Kidney epithelial cell (primary cell): Measurements from ENCODE around the gene TKT. TPM values are rescaled to one million over a fixed set of nuclear protein-coding genes. Genes with fewer than 3 reads are reported as not detected.
"Not testable (repeated sequence)": the region's sequence is repeated elsewhere in the genome, so short reads cannot be mapped to it uniquely, and the experiment has no call there.

ENCODE experiments used
- DNase-seq: peaks from one replicate; pipeline ENCODE4 v3.0.0-alpha.2; 2010; ENCODE audit warnings: low read depth
- H3K27me3 ChIP-seq: 2 replicates; pipeline ENCODE4 v1.6.0; 2011; ENCODE audit warnings: low read length; ENCODE audit not compliant: control insufficient read depth, insufficient read depth
- H3K36me3 ChIP-seq: 2 replicates; pipeline ENCODE4 v1.5.1; 2011; ENCODE audit warnings: low read length; ENCODE audit not compliant: control insufficient read depth, insufficient read depth
- H3K4me3 ChIP-seq: 2 replicates; pipeline ENCODE4 v1.5.1; 2011; ENCODE audit warnings: low read depth, mild to moderate bottlenecking, control low read depth, low read length
- total RNA-seq: library from RNA; depleted of rRNA; stranded (reverse); fragments of >200 nt; gene quantifications from 2 replicates; pipeline ENCODE4 v1.2.3, GENCODE V29; 2015
- TF ChIP-seq, protein P1 (sequence below): IDR thresholded peaks from 2 replicates; pipeline ENCODE4 v1.5.1; 2011; ENCODE audit warnings: mild to moderate bottlenecking, moderate library complexity, low read length, control low read depth, inconsistent platforms; ENCODE audit not compliant: insufficient read depth, poor library complexity, severe bottlenecking

The TKT gene, protein sequence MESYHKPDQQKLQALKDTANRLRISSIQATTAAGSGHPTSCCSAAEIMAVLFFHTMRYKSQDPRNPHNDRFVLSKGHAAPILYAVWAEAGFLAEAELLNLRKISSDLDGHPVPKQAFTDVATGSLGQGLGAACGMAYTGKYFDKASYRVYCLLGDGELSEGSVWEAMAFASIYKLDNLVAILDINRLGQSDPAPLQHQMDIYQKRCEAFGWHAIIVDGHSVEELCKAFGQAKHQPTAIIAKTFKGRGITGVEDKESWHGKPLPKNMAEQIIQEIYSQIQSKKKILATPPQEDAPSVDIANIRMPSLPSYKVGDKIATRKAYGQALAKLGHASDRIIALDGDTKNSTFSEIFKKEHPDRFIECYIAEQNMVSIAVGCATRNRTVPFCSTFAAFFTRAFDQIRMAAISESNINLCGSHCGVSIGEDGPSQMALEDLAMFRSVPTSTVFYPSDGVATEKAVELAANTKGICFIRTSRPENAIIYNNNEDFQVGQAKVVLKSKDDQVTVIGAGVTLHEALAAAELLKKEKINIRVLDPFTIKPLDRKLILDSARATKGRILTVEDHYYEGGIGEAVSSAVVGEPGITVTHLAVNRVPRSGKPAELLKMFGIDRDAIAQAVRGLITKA
- 368 and 373 TPM in 2 replicates for total RNA-seq

DNA sequence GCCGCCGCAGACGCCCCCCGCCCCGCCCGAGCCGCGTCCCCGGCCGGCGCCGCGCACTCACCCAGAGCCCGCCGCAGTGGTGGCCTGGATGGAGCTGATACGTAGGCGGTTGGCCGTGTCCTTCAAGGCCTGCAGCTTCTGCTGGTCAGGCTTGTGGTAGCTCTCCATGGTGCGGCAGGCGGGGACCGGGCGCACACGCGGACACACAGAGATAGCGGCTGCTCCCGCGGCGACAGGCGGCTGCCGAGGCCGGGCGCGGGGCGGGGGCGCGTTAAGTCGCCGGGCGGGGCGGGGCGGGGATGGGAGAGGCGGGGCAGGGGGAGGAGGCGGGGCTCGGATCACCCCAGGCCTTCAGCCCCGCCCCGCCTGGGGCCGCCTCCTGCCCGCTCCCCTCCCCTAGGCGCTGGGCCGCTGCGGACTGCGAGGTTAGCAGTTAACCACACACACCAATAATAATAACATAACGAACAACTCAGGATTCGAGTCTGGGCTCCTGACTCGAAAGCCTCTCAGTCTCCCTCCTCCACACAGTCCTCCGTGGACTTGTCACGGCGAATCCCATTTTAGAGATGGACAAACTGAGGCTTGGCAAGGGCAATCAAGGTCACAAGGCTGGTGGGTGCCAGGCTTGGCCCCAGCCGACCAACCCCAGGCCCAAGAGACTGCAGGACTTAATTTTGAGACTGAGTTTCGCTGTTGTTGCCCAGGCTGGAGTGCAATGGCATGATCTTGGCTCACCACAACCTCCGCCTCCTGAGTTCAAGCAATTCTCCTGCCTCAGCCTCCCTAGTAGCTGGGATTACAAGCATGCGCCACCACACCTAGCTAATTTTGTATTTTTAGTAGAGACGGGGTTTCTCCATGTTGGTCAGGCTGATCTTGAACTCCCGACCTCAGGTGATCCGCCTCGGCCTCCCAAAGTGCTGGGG is at the start of gene TKT:
TKT (minus strand) TSS at position 248 of the 929 bp plus-strand sequence; CDS start at position 168, 80 bp downstream.
- peak; percentile 43 for DNase-seq
- TF ChIP-seq, protein P1, sequence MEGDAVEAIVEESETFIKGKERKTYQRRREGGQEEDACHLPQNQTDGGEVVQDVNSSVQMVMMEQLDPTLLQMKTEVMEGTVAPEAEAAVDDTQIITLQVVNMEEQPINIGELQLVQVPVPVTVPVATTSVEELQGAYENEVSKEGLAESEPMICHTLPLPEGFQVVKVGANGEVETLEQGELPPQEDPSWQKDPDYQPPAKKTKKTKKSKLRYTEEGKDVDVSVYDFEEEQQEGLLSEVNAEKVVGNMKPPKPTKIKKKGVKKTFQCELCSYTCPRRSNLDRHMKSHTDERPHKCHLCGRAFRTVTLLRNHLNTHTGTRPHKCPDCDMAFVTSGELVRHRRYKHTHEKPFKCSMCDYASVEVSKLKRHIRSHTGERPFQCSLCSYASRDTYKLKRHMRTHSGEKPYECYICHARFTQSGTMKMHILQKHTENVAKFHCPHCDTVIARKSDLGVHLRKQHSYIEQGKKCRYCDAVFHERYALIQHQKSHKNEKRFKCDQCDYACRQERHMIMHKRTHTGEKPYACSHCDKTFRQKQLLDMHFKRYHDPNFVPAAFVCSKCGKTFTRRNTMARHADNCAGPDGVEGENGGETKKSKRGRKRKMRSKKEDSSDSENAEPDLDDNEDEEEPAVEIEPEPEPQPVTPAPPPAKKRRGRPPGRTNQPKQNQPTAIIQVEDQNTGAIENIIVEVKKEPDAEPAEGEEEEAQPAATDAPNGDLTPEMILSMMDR = no peak
- Histone ChIP-seq H3K36me3 (no peaks in the 10 kb centered on the region), H3K4me3 (peak within 1 kb of the TSS; percentile 90), H3K27me3 (no peaks in the 10 kb centered on the region)

- TF ChIP-seq, protein P1 = no peak
- Histone ChIP-seq H3K36me3 (no peaks in the 10 kb centered on the region), H3K4me3 (no peak overlapping the region), H3K27me3 (no peaks in the 10 kb centered on the region)
- DNase-seq = no peak
Measured at GRCh38 chr3:53303957-53304356, 48.1 kb upstream of the TKT start.

DNA sequence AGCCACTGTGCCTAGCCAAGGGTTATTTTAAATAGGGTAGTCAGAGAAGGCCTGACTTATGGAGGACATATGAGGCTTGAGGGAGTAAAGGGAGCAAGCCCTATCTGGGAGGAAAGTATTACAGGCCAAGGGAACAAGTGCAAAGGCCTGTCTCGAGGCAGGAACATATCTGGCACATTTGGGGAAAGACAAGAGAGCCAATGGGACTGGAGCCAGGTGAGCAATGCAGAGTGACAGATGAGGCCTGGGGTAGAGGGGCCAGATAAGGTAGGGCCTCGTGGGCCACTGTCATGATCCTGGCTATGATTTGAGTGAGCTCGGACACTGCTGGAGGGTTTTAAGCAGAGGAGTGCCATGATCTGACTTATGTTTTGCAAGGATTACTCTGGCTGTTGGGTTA is 47.7 kb upstream of the TKT start:
- TF ChIP-seq, protein P1 = no peak
- H3K4me3 ChIP-seq = no peak overlapping the region
- H3K36me3 ChIP-seq = no peaks in the 10 kb centered on the region
- no peak for DNase-seq
- H3K27me3 ChIP-seq = no peaks in the 10 kb centered on the region

DNA sequence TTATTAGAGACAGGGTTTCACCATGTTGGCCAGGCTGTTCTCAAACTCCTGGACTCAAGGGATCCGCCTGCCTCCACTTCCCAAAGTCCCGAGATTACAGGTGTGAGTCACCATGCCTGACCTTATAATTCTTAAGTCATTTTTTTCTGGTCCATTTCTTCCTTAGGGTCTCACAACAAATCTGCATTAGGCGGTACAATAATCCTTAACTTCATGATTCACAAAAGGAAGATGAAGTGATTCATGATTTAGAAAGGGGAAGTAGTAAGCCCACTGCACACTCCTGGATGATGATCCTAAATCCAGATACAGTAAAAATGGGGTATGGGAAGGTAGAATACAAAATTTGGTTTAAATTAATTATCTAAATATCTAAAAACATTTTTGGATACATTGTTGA is 45.0 kb upstream of the TKT start:
- Histone ChIP-seq H3K4me3 (no peak overlapping the region), H3K27me3 (no peaks in the 10 kb centered on the region), H3K36me3 (no peaks in the 10 kb centered on the region)
- DNase-seq = no peak
- TF ChIP-seq, protein P1 = no peak

DNA sequence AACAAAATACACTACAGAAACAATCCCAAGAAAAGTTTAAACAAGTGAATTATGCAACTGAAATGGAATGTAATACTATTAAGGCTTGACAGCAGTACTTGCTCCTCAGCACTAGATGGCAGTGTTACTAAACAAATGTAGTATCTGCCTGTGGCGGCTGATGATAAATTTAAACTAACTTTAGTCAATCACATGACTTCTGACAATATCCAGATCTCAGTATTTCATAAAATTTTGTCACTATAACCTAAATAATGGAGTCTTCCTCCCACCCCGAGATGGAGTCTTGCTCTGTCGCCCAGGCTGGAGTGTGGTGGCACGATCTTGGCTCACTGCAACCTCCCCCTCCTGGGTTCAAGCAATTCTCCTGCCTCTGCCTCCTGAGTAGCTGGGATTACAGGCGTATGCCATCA is 43.8 kb upstream of the TKT start:
- TF ChIP-seq, protein P1 = peak; percentile 77
- not testable (repeated sequence) for H3K27me3 ChIP-seq, H3K4me3 ChIP-seq, H3K36me3 ChIP-seq
- DNase-seq = peak; percentile 10
